Loucy (cell line): ENCODE measurements around the gene MAPK1.

Experiments used
- H2AFZ ChIP-seq: fragments of 200-600 bp; sonication (generic); 2 replicates; pipeline ENCODE4 v1.6.0; 2016; ENCODE audit warnings: antibody characterized with exemption, mild to moderate bottlenecking, low read length, moderate library complexity
- H3F3A ChIP-seq: fragments of 200-600 bp; 2 replicates; pipeline ENCODE4 v1.6.0; 2016; ENCODE audit warnings: antibody characterized with exemption, low read depth, mild to moderate bottlenecking
- H3K27me3 ChIP-seq: fragments of 200-600 bp; sonication (generic); 2 replicates; pipeline ENCODE4 v1.6.1; 2014; ENCODE audit warnings: low read length, mild to moderate bottlenecking; ENCODE audit not compliant: insufficient read depth, poor library complexity, severe bottlenecking
- H3K36me3 ChIP-seq: fragments of 200-600 bp; sonication (generic); 2 replicates; pipeline ENCODE4 v1.6.1; 2016; ENCODE audit warnings: low read length; ENCODE audit not compliant: insufficient read depth
- H3K4me1 ChIP-seq: fragments of 200-600 bp; sonication (generic); 2 replicates; pipeline ENCODE4 v1.5.1; 2014; ENCODE audit warnings: low read length, mild to moderate bottlenecking; ENCODE audit not compliant: insufficient read depth, poor library complexity, severe bottlenecking
- H3K4me2 ChIP-seq: fragments of 200-600 bp; sonication (generic); 2 replicates; pipeline ENCODE4 v1.6.0; 2014; ENCODE audit warnings: antibody characterized with exemption, low read length, low read depth, mild to moderate bottlenecking; ENCODE audit not compliant: poor library complexity, severe bottlenecking
- H3K4me3 ChIP-seq: fragments of 200-600 bp; sonication (generic); 2 replicates; pipeline ENCODE4 v1.5.1; 2014; ENCODE audit warnings: low read length, mild to moderate bottlenecking, mixed read lengths; ENCODE audit not compliant: poor library complexity, severe bottlenecking
- H3K79me2 ChIP-seq: fragments of 200-600 bp; sonication (generic); 2 replicates; pipeline ENCODE4 v1.6.1; 2014; ENCODE audit warnings: low read length; ENCODE audit not compliant: insufficient read depth
- H3K9ac ChIP-seq: fragments of 200-600 bp; sonication (generic); 2 replicates; pipeline ENCODE4 v1.6.0; 2014; ENCODE audit warnings: mild to moderate bottlenecking, low read depth, low read length, moderate library complexity; ENCODE audit not compliant: poor library complexity, severe bottlenecking
- H3K9me2 ChIP-seq: fragments of 200-600 bp; sonication (generic); replicated peaks from 2 replicates; pipeline ENCODE4 v1.6.1; 2016; ENCODE audit warnings: low read depth, low read length, mixed read lengths
- H3K9me3 ChIP-seq: fragments of 200-600 bp; sonication (generic); 2 replicates; pipeline ENCODE4 v1.6.1; 2014; ENCODE audit warnings: mild to moderate bottlenecking, antibody characterized with exemption, low read length, low read depth; ENCODE audit not compliant: insufficient read depth
- H4K20me1 ChIP-seq: fragments of 200-600 bp; sonication (generic); 2 replicates; pipeline ENCODE4 v1.6.0; 2014; ENCODE audit warnings: antibody characterized with exemption, low read length, mild to moderate bottlenecking; ENCODE audit not compliant: insufficient read depth, poor library complexity, severe bottlenecking
- CTCF ChIP-seq: fragments of 200-600 bp; sonication (generic); conservative IDR thresholded peaks from 2 replicates; pipeline ENCODE4 v1.5.1; 2014; ENCODE audit warnings: mild to moderate bottlenecking, antibody characterized with exemption, low read length
- EZH2phosphoT487 ChIP-seq: fragments of 200-600 bp; IDR thresholded peaks from 2 replicates; pipeline ENCODE4 v1.6.1; 2018; ENCODE audit warnings: antibody characterized with exemption, mild to moderate bottlenecking, moderate library complexity, borderline replicate concordance

The MAPK1 gene

DNA sequence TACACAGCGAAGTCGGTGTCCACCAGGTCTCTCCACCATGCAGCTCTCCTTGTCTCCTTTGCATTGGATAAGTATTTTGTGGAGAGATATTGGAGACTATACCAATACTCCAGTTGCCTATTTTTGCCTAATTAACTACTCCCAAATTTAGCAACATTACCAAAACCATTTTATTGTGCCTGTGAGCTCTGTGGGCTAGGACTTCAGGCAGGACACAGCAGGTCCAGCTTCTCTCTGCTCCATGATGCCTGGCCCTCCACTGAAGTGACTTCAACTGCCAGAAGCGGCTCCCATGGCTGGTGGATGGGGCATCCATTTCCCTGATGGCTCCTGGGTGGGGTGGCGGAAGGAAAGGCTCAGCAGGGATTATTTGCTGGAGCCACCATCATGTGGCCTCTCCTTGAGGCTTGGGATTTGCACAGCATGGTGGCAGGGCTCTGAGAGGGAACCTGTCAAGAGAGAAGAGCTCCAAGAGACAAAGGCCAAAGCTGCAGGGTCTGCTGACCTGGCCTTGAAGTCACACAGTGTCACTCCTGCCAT lies 36.9 kb upstream of the MAPK1 start:
- Histone ChIP-seq H3K9me2 (no peaks in the 10 kb centered on the region), H3K4me1 (no peaks in the 10 kb centered on the region), H4K20me1 (no peaks in the 10 kb centered on the region), H3K4me2 (no peak overlapping the region), H3K79me2 (no peaks in the 10 kb centered on the region), H3K9me3 (no peaks in the 10 kb centered on the region), H3K27me3 (no peaks in the 10 kb centered on the region), H3K4me3 (no peak overlapping the region), H3K36me3 (no peaks in the 10 kb centered on the region), H3F3A (no peaks in the 10 kb centered on the region), H2AFZ (no peak overlapping the region), H3K9ac (no peak overlapping the region)
- TF ChIP-seq CTCF: no peak
- TF ChIP-seq EZH2phosphoT487: no peak

DNA sequence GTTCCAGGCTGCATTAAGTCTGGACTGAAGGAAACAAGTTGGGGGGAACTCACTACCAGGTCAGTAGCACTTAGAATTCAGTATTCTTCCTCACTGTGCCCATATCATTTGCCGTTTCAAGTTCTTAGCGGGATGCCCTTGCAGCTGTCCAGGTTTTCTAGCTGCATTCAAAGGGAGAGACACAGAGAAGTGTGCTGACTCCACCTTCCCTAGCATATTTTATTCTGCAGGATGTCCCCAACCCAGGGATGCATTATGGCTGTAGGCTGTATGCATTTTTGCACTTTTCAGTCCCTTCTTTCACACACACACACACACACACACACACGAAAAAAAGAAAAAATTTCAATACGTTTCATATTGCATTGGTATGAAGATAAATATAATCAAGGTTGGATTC lies 35.8 kb upstream of the MAPK1 start:
- Histone ChIP-seq H2AFZ (no peak overlapping the region), H3K9me2 (no peaks in the 10 kb centered on the region), H3K4me2 (no peak overlapping the region), H3K79me2 (no peaks in the 10 kb centered on the region), H3K27me3 (no peaks in the 10 kb centered on the region), H3K9ac (no peak overlapping the region), H3K9me3 (no peaks in the 10 kb centered on the region), H3F3A (no peaks in the 10 kb centered on the region), H4K20me1 (no peaks in the 10 kb centered on the region), H3K4me1 (no peaks in the 10 kb centered on the region), H3K4me3 (no peak overlapping the region), H3K36me3 (no peaks in the 10 kb centered on the region)
- TF ChIP-seq EZH2phosphoT487 (no peak), CTCF (no peak)

GRCh38 chr22:21902296-21903087 lies 35.0 kb upstream of the MAPK1 start:
- Histone ChIP-seq H3K4me2 (no peak overlapping the region), H2AFZ (no peak overlapping the region), H3K79me2 (no peaks in the 10 kb centered on the region), H3K36me3 (no peaks in the 10 kb centered on the region), H3K9ac (no peak overlapping the region), H3K4me1 (no peaks in the 10 kb centered on the region), H3K27me3 (no peaks in the 10 kb centered on the region), H3K4me3 (no peak overlapping the region), H3K9me3 (no peaks in the 10 kb centered on the region), H4K20me1 (no peaks in the 10 kb centered on the region), H3F3A (no peaks in the 10 kb centered on the region), H3K9me2 (no peaks in the 10 kb centered on the region)
- TF ChIP-seq CTCF (no peak), EZH2phosphoT487 (no peak)
